Sigmoid colon (tissue), 7 donors: ENCODE results near the gene RBFOX1. TPM values are rescaled to one million over a fixed set of nuclear protein-coding genes. Genes with fewer than 3 reads are reported as not detected.

Experiments
- DNase-seq: peaks from one replicate; pipeline ENCODE4 v3.0.0-alpha.2; 2019
- H3K27ac ChIP-seq, 4 donors: fragments of 200-600 bp; sonication (generic); one replicate each; pipeline ENCODE4 v1.5.1; 2016 to 2019; ENCODE audit warnings: mild to moderate bottlenecking in 1 of 4
- H3K27me3 ChIP-seq, 3 donors: fragments of 200-600 bp; sonication (generic); one replicate each; pipeline ENCODE4 v1.5.1; 2019; ENCODE audit warnings: mild to moderate bottlenecking in 1 of 3
- H3K36me3 ChIP-seq, 4 donors: fragments of 200-600 bp; sonication (generic); one replicate each; pipeline ENCODE4 v1.5.1; 2016 to 2019
- H3K4me1 ChIP-seq, 4 donors: fragments of 200-600 bp; sonication (generic); one replicate each; pipeline ENCODE4 v1.5.1; 2017 to 2019
- H3K4me3 ChIP-seq, 4 donors: fragments of 200-600 bp; sonication (generic); one replicate each; pipeline ENCODE4 v1.5.1; 2017 to 2019; ENCODE audit warnings: mild to moderate bottlenecking in 2 of 4, moderate library complexity in 1 of 4
- H3K9me3 ChIP-seq, 4 donors: fragments of 200-600 bp in 3 of 4; sonication (generic) in 3 of 4; one replicate each; pipeline versions ENCODE4 v1.5.1 to v1.6.1; 2013 to 2019
- EP300 ChIP-seq, 4 donors: sonication (generic); formaldehyde crosslinking; IDR thresholded peaks; one replicate each; pipeline ENCODE4 v1.6.1; 2017; ENCODE audit warnings: antibody characterized with exemption in 4 of 4
- POLR2A ChIP-seq, 2 donors: fragments of 450-650 bp; IDR thresholded peaks; one replicate each; pipeline ENCODE4 v1.6.1; 2016; ENCODE audit warnings: antibody characterized with exemption in 2 of 2, mild to moderate bottlenecking in 2 of 2, moderate library complexity in 2 of 2
- POLR2AphosphoS5 ChIP-seq, 4 donors: sonication (generic); formaldehyde crosslinking; IDR thresholded peaks; one replicate each; pipeline ENCODE4 v1.6.1; 2017; ENCODE audit warnings: antibody characterized with exemption in 4 of 4
- WGBS, 2 donors: extraction: QIAGEN DNeasy Blood & Tissue Kit; methylation state at CpG; one replicate each; pipeline ENCODE4 v1.1.7; 2013; 5-methylcytosine and 5-hydroxymethylcytosine counted together
- intact Hi-C: fragments of 100-400 bp; cut with DNase I; formaldehyde crosslinking; loops from one replicate; pipeline ENCODE4 v1.15.1; 2023
- polyA plus RNA-seq, 3 donors: library from polyadenylated mRNA; stranded (reverse); fragments of 200-250 nt; gene quantifications; one replicate each; pipeline ENCODE4 v1.2.3, GENCODE V29; 2013
- total RNA-seq, 4 donors: library from RNA; depleted of rRNA; stranded (reverse); fragments of >200 nt; gene quantifications; one replicate each; pipeline ENCODE4 v1.1.0, GENCODE V29; 2016
- TF ChIP-seq, protein P1 (sequence below), 4 experiments: fragments of 450-650 bp in 3 of 4; fragments of 200-600 bp in 1 of 4; IDR thresholded peaks; one replicate each; pipeline ENCODE4 v1.5.1; 2016 to 2019; ENCODE audit warnings: antibody characterized with exemption in 4 of 4, mild to moderate bottlenecking in 3 of 4, moderate library complexity in 2 of 4
- donor health status: healthy with polysubstance abuse.
- donor health status: Bipolar disorder and iron deficiency.
- donor health status: healthy.

RBFOX1 gene
- total and polyA plus RNA-seq, 7 donors = under 0.01 to 4.4 (median 0.51) TPM; not detected in 3

DNA sequence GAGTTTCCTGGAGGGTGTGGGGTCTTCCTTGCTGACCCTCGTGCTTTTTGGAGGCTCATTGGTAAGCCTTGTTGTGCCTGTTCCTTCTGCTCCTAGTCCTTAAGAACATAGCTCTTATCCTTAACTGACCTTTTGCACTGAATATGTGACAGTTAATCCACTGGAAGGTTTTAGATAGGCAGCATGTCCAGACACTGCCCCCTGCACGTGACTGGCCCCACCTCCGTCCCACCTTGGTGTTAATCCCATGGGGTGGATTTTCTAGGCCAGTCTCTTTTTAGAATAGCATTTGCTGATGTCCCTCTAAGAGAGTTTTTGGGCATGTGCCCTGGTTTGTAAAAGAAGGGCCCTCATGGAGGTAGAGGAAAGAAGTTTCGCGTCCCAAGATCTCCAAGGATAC is 58.3 kb downstream of the RBFOX1 start:
- WGBS, 2 donors = 78 to 79% methylated on average over 5 of the region's 5 CpGs
- no peak overlapping the region for H3K4me3 ChIP-seq
- H3K4me1 ChIP-seq = no peaks in the 10 kb centered on the region
- intact Hi-C loops = no loop called here
- no peak for DNase-seq
- H3K27ac ChIP-seq = no peak overlapping the region
- no peaks in the 10 kb centered on the region for H3K36me3 ChIP-seq
- H3K9me3 ChIP-seq = no peaks in the 10 kb centered on the region
- H3K27me3 ChIP-seq = no peaks in the 10 kb centered on the region
- TF ChIP-seq POLR2AphosphoS5 (IDR thresholded peaks at IDR 0.05) (no peak), EP300 (IDR thresholded peaks at IDR 0.05) (no peak), POLR2A (IDR thresholded peaks at IDR 0.05) (no peak)
- TF ChIP-seq, protein P1, sequence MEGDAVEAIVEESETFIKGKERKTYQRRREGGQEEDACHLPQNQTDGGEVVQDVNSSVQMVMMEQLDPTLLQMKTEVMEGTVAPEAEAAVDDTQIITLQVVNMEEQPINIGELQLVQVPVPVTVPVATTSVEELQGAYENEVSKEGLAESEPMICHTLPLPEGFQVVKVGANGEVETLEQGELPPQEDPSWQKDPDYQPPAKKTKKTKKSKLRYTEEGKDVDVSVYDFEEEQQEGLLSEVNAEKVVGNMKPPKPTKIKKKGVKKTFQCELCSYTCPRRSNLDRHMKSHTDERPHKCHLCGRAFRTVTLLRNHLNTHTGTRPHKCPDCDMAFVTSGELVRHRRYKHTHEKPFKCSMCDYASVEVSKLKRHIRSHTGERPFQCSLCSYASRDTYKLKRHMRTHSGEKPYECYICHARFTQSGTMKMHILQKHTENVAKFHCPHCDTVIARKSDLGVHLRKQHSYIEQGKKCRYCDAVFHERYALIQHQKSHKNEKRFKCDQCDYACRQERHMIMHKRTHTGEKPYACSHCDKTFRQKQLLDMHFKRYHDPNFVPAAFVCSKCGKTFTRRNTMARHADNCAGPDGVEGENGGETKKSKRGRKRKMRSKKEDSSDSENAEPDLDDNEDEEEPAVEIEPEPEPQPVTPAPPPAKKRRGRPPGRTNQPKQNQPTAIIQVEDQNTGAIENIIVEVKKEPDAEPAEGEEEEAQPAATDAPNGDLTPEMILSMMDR (IDR thresholded peaks at IDR 0.05) = no peak

DNA sequence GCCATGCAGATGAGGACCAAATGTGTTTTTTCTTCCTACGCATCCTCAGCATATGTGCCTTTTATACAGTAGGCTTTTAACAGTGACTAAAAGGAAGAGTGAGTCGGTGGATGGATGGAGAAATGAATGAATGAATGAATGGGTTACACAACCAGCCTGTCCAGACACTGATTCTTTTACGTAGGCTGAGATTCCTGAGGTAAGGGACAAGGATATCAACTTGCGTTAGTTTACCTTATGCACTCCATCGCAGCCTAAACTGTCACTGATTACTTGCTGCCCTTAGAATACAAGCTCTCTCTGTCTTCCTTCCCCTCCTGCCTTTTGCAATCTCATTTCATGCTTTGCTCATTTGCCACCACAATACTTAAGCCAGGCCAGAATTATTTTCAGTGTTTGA is 59.0 kb downstream of the RBFOX1 start:
- TF ChIP-seq POLR2AphosphoS5 (IDR thresholded peaks at IDR 0.05) (no peak), POLR2A (IDR thresholded peaks at IDR 0.05) (no peak)
- intact Hi-C loops = no loop called here
- Histone ChIP-seq H3K27ac (no peak overlapping the region), H3K4me3 (no peak overlapping the region), H3K4me1 (no peaks in the 10 kb centered on the region), H3K9me3 (no peaks in the 10 kb centered on the region), H3K27me3 (no peaks in the 10 kb centered on the region), H3K36me3 (no peaks in the 10 kb centered on the region)
- DNase-seq = no peak
- WGBS, 2 donors = 83 to 84% methylated on average over 5 of the region's 5 CpGs

DNA sequence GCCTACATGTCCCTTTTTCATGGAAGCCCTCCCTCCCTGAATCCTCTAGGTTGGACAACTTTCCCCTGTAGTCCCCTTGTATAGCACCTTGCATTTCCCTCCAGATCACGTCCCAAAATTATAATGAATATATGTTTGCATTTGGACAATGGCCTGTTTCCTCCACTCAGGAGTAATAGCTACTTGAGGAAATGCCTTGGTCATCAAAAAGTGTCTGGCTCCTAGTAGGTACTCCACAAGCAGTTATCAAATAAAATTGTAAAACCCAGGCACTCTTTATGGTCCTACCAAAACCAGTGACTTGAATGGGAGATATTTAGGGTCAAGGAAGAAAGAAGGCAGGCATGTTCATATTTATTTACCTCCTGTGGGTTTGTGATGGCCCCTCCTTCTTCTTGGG is 59.6 kb downstream of the RBFOX1 start:
- Histone ChIP-seq H3K36me3 (no peaks in the 10 kb centered on the region), H3K4me1 (no peaks in the 10 kb centered on the region), H3K27me3 (no peaks in the 10 kb centered on the region), H3K4me3 (no peak overlapping the region), H3K27ac (no peak overlapping the region), H3K9me3 (no peaks in the 10 kb centered on the region)
- 51 to 69% methylated on average over 1 of the region's 1 CpG for WGBS, 2 donors
- no peak for TF ChIP-seq EP300 (IDR thresholded peaks at IDR 0.05)
- no peak for TF ChIP-seq POLR2A (IDR thresholded peaks at IDR 0.05)
- no peak for TF ChIP-seq POLR2AphosphoS5 (IDR thresholded peaks at IDR 0.05)
- TF ChIP-seq, protein P1 (IDR thresholded peaks at IDR 0.05) = no peak
- intact Hi-C loops = no loop called here
- no peak for DNase-seq

DNA sequence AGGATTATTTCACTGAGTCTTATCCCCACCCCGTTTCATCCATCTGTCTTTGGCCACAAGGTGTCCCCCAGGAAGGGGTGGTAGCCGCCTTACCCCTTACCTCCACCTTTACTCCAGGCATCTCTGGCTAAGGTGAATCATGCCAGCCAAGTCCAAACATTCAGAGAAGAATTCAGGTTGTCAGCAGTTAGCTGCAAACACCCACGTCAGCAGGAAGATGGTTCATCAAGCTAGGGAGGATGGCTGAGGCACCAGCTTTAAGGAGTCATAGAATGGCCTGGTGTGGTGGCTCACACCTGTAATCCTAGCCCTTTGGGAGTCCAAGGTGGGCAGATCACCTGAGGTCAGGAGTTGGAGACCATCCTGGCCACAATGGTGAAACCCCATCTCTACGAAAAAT is 61.0 kb downstream of the RBFOX1 start:
- DNase-seq = no peak
- TF ChIP-seq, protein P1 (IDR thresholded peaks at IDR 0.05) = no peak
- TF ChIP-seq POLR2AphosphoS5 (IDR thresholded peaks at IDR 0.05) = no peak
- TF ChIP-seq EP300 (IDR thresholded peaks at IDR 0.05) = no peak
- TF ChIP-seq POLR2A (IDR thresholded peaks at IDR 0.05) = no peak
- Histone ChIP-seq H3K27me3 (no peaks in the 10 kb centered on the region), H3K4me3 (no peak overlapping the region), H3K27ac (no peak overlapping the region), H3K9me3 (no peaks in the 10 kb centered on the region), H3K36me3 (no peaks in the 10 kb centered on the region), H3K4me1 (no peaks in the 10 kb centered on the region)
- intact Hi-C loops = no loop called here
- WGBS, 2 donors = 90 to 92% methylated on average over 4 of the region's 4 CpGs

DNA sequence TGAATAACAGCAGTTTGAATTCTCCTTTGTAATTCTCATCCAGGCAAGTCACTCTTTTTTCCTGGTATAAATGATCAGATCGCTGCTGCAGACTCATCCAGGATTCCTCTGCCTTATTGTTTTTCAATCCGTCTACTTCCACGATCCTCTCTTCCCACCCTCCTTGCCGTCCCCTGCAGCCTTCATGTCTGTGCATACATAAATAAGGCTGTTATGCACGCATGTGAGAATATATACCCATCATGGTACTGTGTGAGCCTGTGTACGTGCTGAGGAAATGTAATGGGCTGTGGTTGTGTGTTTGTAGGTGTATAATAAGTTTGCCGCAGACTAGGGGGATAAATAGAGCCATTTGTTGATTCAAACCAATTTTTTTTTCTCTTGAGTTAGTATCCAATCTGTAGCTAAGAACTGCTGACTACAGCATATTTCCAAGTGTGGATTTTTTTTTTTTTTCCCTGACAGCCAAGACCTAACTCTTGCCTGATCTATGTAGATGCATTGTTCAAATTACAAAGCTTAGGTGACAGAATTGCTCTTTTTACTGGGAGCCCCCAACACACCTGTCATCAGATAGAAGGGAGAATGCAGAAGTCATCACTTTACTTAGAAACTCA is 62.2 kb downstream of the RBFOX1 start:
- no peak for TF ChIP-seq POLR2AphosphoS5 (IDR thresholded peaks at IDR 0.05)
- no peak for TF ChIP-seq POLR2A (IDR thresholded peaks at IDR 0.05)
- TF ChIP-seq, protein P1 (IDR thresholded peaks at IDR 0.05) = no peak
- no peak for TF ChIP-seq EP300 (IDR thresholded peaks at IDR 0.05)
- no peak overlapping the region for H3K4me3 ChIP-seq
- no peak for DNase-seq
- no peak overlapping the region for H3K27ac ChIP-seq
- no peaks in the 10 kb centered on the region for H3K9me3 ChIP-seq
- H3K36me3 ChIP-seq = no peaks in the 10 kb centered on the region
- intact Hi-C loops = no loop called here
- WGBS, 2 donors = 83 to 84% methylated on average over 7 of the region's 7 CpGs
- H3K27me3 ChIP-seq = no peaks in the 10 kb centered on the region
- H3K4me1 ChIP-seq = no peaks in the 10 kb centered on the region
